ENCODE measurements around the gene RAB10. TPM values are rescaled to one million over a fixed set of nuclear protein-coding genes. Genes with fewer than 3 reads are reported as not detected.
"Not testable (repeated sequence)": the region's sequence is repeated elsewhere in the genome, so short reads cannot be mapped to it uniquely, and the experiment has no call there.

Gene RAB10
- polyA plus RNA-seq, 2 donors, result 190 to 320 TPM

DNA sequence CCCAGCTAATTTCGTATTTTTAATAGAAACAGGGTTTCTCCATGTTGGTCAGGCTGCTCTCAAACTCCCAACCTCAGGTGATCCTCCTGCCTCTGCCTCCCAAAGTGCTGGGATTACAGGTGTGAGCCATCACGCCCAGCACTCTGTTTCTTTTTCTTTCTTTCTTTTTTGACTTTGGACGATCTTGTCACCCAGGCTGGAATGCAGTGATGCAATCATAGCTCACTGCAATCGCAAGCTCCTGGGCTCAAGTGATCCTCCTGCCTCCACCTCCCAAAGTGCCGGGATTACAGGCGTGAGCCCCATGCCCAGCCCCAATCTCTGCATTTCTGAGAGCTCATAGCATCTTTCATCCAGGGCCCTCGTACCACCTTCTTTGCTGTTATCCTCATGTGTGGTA lies 34.5 kb upstream of the RAB10 start:
- not testable (repeated sequence) for H3K27me3 ChIP-seq (ENCODE audit: control insufficient read depth in 1 of 2, insufficient read depth in 2 of 2, low read length in 2 of 2); H3K9me3 ChIP-seq (ENCODE audit: control insufficient read depth in 2 of 2, insufficient read depth in 1 of 2, low read depth in 1 of 2, low read length in 1 of 2); H3K4me3 ChIP-seq (ENCODE audit: low read depth in 1 of 2, low read length in 2 of 2); H3K36me3 ChIP-seq (ENCODE audit: control insufficient read depth in 2 of 2, insufficient read depth in 2 of 2, low read length in 1 of 2)
- Histone ChIP-seq H3K4me1 (ENCODE audit: control insufficient read depth in 2 of 2, insufficient read depth in 2 of 2, low read length in 1 of 2) (peaks cover 0 to 18% of the 10 kb centered on the region in 2 donors), H3K27ac (ENCODE audit: low read depth in 2 of 2, low read length in 1 of 2) (peak overlapping the region; percentile 46 to 95)
- WGBS, 2 donors, result 66% methylated on average over 7 of the region's 7 CpGs

DNA sequence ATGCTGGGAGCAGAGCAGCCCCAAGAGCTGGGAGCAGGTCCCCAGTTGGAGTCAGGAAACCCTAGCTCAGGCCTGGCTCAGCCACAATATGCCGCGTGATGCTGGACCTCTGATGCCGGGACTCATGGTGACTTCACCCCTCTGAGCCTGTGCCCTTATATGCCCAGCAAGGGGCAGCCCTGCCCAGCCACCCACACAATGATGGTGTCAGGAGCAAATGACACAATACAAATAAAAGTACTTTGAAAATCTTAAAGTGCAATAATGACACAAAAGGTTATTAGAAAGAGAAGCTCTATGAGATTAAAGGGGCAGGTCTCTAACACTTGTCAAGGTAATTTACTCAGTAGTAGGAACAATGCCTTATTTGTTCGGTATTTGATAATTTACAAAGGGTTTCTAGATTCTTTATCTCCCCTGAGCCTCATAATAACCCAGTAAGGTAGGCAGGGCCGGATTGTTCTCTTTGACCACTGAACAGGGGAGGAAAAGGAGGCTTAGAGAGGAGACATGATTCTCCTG lies 33.3 kb upstream of the RAB10 start:
- Histone ChIP-seq H3K9me3 (ENCODE audit: control insufficient read depth in 2 of 2, insufficient read depth in 1 of 2, low read depth in 1 of 2, low read length in 1 of 2) (no peaks in the 10 kb centered on the region), H3K4me3 (ENCODE audit: low read depth in 1 of 2, low read length in 2 of 2) (no peak overlapping the region), H3K36me3 (ENCODE audit: control insufficient read depth in 2 of 2, insufficient read depth in 2 of 2, low read length in 1 of 2) (no peaks in the 10 kb centered on the region), H3K27ac (ENCODE audit: low read depth in 2 of 2, low read length in 1 of 2) (peak overlapping the region; percentile 46 to 95), H3K4me1 (ENCODE audit: control insufficient read depth in 2 of 2, insufficient read depth in 2 of 2, low read length in 1 of 2) (peaks cover 0 to 20% of the 10 kb centered on the region in 2 donors), H3K27me3 (ENCODE audit: control insufficient read depth in 1 of 2, insufficient read depth in 2 of 2, low read length in 2 of 2) (no peaks in the 10 kb centered on the region)
- WGBS, 2 donors, result 41 to 44% methylated on average over 5 of the region's 5 CpGs

DNA sequence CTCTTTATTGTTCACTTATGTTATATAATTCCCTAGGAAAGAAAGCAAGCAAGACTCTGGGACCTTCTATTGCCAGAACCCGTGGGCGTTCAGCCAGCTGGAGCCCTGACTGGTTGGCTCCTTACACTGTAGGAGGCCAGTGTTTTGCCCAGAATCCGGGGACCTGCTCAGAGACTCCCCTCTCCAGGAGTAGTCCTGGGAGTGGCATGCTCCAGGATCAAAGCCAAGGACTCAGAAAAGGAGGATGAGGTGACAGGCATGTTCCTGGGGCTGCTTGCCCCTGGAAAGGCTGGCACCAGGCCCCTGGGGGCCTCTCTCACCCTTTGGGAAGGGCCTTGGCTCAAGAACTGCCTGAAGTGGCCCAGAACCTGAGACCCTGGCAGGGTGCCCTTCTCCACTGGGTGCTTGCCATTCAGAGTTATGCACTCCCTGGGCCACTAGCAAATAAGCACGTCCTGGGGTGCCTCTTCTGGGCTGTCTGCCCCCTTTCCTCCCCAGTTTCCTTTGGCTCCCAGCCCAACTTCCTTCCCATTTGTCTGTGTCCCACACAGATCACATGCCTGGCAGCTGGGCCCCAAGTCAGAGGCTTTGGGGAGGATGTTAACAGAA lies 32.0 kb upstream of the RAB10 start:
- Histone ChIP-seq H3K4me1 (ENCODE audit: control insufficient read depth in 2 of 2, insufficient read depth in 2 of 2, low read length in 1 of 2) (peaks cover 0 to 20% of the 10 kb centered on the region in 2 donors), H3K27ac (ENCODE audit: low read depth in 2 of 2, low read length in 1 of 2) (peak overlapping the region; percentile 91 to 95), H3K27me3 (ENCODE audit: control insufficient read depth in 1 of 2, insufficient read depth in 2 of 2, low read length in 2 of 2) (no peaks in the 10 kb centered on the region)

DNA sequence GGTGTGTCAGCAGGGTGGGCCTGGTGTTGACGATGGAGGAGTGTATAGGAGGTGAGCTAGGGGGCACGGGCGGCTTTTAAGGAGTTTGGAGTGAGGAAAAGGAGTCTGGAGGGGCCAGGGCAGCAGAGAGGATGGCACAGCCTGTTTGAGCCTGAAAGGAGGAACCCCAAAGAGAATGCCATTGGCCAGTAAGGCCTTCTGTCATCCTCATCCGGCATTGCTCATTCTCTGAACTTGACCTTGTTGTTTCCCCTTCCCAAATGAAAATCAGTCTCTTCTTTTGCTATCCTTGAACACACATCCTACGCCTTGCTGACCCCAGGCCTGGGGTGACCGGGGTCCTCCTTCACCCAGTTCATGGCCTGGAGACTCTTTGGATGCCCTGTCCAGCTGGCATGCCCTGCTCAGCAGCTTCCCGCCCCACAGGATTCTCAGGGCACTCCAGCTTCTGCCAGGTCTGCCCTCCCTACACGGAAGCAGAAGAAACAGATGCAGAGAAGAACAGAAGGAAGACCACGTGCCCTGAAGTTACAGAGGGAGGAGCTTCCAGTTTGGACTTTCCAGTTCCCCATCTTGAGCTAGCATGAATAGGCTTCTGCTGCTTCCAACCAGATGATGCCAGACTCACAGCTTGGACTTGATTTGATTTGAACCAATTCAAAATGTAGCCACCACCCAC lies 31.1 kb upstream of the RAB10 start:
- H3K36me3 ChIP-seq (ENCODE audit: control insufficient read depth in 2 of 2, insufficient read depth in 2 of 2, low read length in 1 of 2), result no peaks in the 10 kb centered on the region
- no peak overlapping the region for H3K4me3 ChIP-seq (ENCODE audit: low read depth in 1 of 2, low read length in 2 of 2)
- peaks cover 0 to 20% of the 10 kb centered on the region in 2 donors for H3K4me1 ChIP-seq (ENCODE audit: control insufficient read depth in 2 of 2, insufficient read depth in 2 of 2, low read length in 1 of 2)
- H3K27me3 ChIP-seq (ENCODE audit: control insufficient read depth in 1 of 2, insufficient read depth in 2 of 2, low read length in 2 of 2), result no peaks in the 10 kb centered on the region
- WGBS, 2 donors, result 47 to 66% methylated on average over 9 of the region's 9 CpGs
- H3K9me3 ChIP-seq (ENCODE audit: control insufficient read depth in 2 of 2, insufficient read depth in 1 of 2, low read depth in 1 of 2, low read length in 1 of 2), result no peaks in the 10 kb centered on the region
- H3K27ac ChIP-seq (ENCODE audit: low read depth in 2 of 2, low read length in 1 of 2), result peak overlapping the region; percentile 91 to 97

More for the DNA sequence above, 32.0 kb upstream of the RAB10 start:
- Histone ChIP-seq H3K9me3 (ENCODE audit: control insufficient read depth in 2 of 2, insufficient read depth in 1 of 2, low read depth in 1 of 2, low read length in 1 of 2) (no peaks in the 10 kb centered on the region), H3K4me3 (ENCODE audit: low read depth in 1 of 2, low read length in 2 of 2) (no peak overlapping the region), H3K36me3 (ENCODE audit: control insufficient read depth in 2 of 2, insufficient read depth in 2 of 2, low read length in 1 of 2) (no peaks in the 10 kb centered on the region)
- WGBS, 2 donors, result 7 to 9% methylated on average over 4 of the region's 4 CpGs

DNA sequence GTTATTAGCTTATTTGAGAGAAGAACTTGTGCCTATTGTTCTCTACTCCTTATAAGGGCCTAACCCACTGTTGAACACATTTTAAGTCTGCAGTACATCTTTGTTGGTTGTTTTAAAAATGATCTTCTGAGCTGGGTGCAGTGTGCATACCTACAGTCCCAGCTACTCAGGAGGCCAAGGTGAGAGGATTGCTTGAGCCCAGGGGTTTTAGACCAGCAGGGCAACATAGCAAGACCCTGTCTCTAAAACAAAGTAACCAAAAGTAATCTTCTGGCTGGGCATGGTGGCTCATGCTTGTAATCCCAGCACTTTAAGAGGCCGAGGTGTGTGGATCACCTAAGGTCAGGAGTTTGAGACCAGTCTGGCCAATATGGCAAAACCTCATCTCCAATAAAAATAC lies 25.8 kb upstream of the RAB10 start:
- WGBS, 2 donors, result 62 to 95% methylated on average over 1 of the region's 1 CpG
- H3K4me1 ChIP-seq (ENCODE audit: control insufficient read depth in 2 of 2, insufficient read depth in 2 of 2, low read length in 1 of 2), result peaks cover 0 to 5% of the 10 kb centered on the region in 2 donors
- no peaks in the 10 kb centered on the region for H3K36me3 ChIP-seq (ENCODE audit: control insufficient read depth in 2 of 2, insufficient read depth in 2 of 2, low read length in 1 of 2)
- H3K9me3 ChIP-seq (ENCODE audit: control insufficient read depth in 2 of 2, insufficient read depth in 1 of 2, low read depth in 1 of 2, low read length in 1 of 2), result no peaks in the 10 kb centered on the region
- no peak overlapping the region for H3K4me3 ChIP-seq (ENCODE audit: low read depth in 1 of 2, low read length in 2 of 2)
- no peaks in the 10 kb centered on the region for H3K27me3 ChIP-seq (ENCODE audit: control insufficient read depth in 1 of 2, insufficient read depth in 2 of 2, low read length in 2 of 2)
- H3K27ac ChIP-seq (ENCODE audit: low read depth in 2 of 2, low read length in 1 of 2), result peak overlapping the region; percentile 84 to 94

DNA sequence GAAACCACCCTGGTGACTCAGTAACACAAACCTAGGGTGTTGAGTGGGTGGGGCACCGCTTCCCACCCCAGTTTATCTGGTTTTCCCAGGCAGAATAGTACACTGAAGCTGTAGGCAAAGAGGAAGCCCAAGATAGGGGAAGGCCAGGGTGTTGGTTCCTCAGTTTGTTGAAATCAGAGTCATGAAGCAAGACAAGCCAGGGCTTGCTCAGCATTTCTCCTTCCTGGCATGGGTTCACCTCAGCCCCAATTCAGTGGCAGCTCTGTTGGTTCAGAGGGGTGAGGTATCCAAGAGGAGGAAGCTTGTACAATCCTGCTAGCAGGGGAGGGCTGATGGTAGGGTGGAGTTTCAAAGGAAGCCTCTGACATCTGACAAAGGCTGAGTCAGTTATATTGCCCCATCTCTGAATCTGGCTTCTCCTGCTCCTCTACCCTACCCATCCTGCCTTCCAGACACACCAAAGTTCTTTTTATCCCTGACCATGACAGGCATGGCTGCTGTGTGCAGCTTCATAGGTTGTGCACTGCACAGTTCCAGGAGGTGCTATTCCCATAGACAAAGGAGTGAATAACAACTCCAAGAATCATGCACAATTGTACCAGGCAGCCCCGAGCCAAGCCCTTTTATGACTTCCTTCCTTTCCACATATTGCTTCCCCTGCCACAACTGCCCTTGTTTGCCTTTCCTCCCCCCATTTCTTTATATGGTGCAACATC lies 24.9 kb upstream of the RAB10 start:
- H3K27me3 ChIP-seq (ENCODE audit: control insufficient read depth in 1 of 2, insufficient read depth in 2 of 2, low read length in 2 of 2), result no peaks in the 10 kb centered on the region
- H3K36me3 ChIP-seq (ENCODE audit: control insufficient read depth in 2 of 2, insufficient read depth in 2 of 2, low read length in 1 of 2), result no peaks in the 10 kb centered on the region
- H3K4me1 ChIP-seq (ENCODE audit: control insufficient read depth in 2 of 2, insufficient read depth in 2 of 2, low read length in 1 of 2), result peaks cover 0 to 2% of the 10 kb centered on the region in 2 donors
- H3K9me3 ChIP-seq (ENCODE audit: control insufficient read depth in 2 of 2, insufficient read depth in 1 of 2, low read depth in 1 of 2, low read length in 1 of 2), result no peaks in the 10 kb centered on the region
- no peak overlapping the region for H3K4me3 ChIP-seq (ENCODE audit: low read depth in 1 of 2, low read length in 2 of 2)
- H3K27ac ChIP-seq (ENCODE audit: low read depth in 2 of 2, low read length in 1 of 2), result peak overlapping the region; percentile 84 to 94
- 41 to 63% methylated on average over 2 of the region's 2 CpGs for WGBS, 2 donors

DNA sequence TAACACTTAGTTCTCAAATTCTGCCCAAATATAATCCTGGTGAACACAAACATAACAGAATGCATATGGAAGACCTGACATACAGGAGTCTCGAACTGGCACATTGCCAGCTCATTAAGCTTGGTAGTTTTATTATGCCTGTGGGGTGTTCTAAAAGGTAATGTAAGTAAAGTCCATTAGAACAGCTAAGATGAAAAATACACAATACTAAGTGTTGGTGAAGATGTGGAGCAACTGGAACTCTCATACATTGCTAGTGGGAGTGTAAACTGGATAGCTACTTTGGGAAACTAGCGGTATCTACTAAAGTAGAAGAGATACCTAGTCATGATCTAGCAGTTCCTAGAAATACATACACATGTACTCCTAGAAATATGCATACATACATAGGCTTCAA lies 24.3 kb upstream of the RAB10 start:
- Histone ChIP-seq H3K27me3 (ENCODE audit: control insufficient read depth in 1 of 2, insufficient read depth in 2 of 2, low read length in 2 of 2) (no peaks in the 10 kb centered on the region), H3K4me3 (ENCODE audit: low read depth in 1 of 2, low read length in 2 of 2) (no peak overlapping the region), H3K9me3 (ENCODE audit: control insufficient read depth in 2 of 2, insufficient read depth in 1 of 2, low read depth in 1 of 2, low read length in 1 of 2) (no peaks in the 10 kb centered on the region), H3K36me3 (ENCODE audit: control insufficient read depth in 2 of 2, insufficient read depth in 2 of 2, low read length in 1 of 2) (no peaks in the 10 kb centered on the region), H3K27ac (ENCODE audit: low read depth in 2 of 2, low read length in 1 of 2) (peak overlapping the region; percentile 84 to 94), H3K4me1 (ENCODE audit: control insufficient read depth in 2 of 2, insufficient read depth in 2 of 2, low read length in 1 of 2) (peaks cover 0 to 2% of the 10 kb centered on the region in 2 donors)
- 62 to 65% methylated on average over 2 of the region's 2 CpGs for WGBS, 2 donors

DNA sequence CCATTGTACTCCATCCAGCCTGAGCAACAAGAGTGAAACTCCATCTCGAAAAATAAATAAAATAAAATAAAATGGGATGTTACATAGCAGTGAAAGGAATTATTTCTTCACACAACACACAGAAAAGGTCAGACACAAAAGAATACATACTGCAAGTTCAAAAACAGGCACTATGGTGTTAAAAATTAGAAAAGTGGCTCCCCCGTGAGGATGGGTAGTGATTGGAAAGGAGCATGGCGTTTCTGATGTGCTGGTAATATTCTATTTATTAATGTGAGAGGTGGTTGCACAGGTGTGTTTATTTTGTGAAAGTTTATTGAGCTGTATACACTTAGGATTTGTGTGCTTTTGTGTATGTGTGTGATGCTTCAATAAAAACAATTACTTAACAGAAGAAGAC lies 22.9 kb upstream of the RAB10 start:
- Histone ChIP-seq H3K27me3 (ENCODE audit: control insufficient read depth in 1 of 2, insufficient read depth in 2 of 2, low read length in 2 of 2) (no peaks in the 10 kb centered on the region), H3K4me3 (ENCODE audit: low read depth in 1 of 2, low read length in 2 of 2) (no peak overlapping the region), H3K27ac (ENCODE audit: low read depth in 2 of 2, low read length in 1 of 2) (peak overlapping the region; percentile 6 to 66), H3K9me3 (ENCODE audit: control insufficient read depth in 2 of 2, insufficient read depth in 1 of 2, low read depth in 1 of 2, low read length in 1 of 2) (no peaks in the 10 kb centered on the region), H3K4me1 (ENCODE audit: control insufficient read depth in 2 of 2, insufficient read depth in 2 of 2, low read length in 1 of 2) (no peaks in the 10 kb centered on the region), H3K36me3 (ENCODE audit: control insufficient read depth in 2 of 2, insufficient read depth in 2 of 2, low read length in 1 of 2) (no peaks in the 10 kb centered on the region)
- 73 to 82% methylated on average over 3 of the region's 3 CpGs for WGBS, 2 donors

DNA sequence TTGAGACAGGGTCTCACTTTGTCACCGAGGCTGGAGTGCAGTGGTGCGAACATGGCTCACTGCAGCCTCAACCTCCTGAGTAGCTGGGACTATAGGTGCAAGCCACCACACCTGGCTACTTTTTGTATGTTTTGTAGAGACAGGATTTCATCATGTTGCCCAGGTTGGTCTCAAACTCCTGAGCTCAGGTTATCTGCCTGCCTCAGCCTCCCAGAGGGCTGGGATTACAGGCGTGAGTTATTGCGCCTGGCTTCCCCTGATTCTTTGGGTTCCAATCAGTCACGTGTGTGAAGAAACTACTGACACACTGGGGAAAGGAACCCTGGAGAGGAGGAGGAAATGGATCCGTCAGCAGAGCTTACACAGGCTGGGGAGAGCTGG lies 22.3 kb upstream of the RAB10 start:
- 64% methylated on average over 6 of the region's 6 CpGs for WGBS, 2 donors
- H3K4me3 ChIP-seq (ENCODE audit: low read depth in 1 of 2, low read length in 2 of 2), result no peak overlapping the region
- H3K27me3 ChIP-seq (ENCODE audit: control insufficient read depth in 1 of 2, insufficient read depth in 2 of 2, low read length in 2 of 2), result no peaks in the 10 kb centered on the region
- H3K9me3 ChIP-seq (ENCODE audit: control insufficient read depth in 2 of 2, insufficient read depth in 1 of 2, low read depth in 1 of 2, low read length in 1 of 2), result no peaks in the 10 kb centered on the region
- H3K27ac ChIP-seq (ENCODE audit: low read depth in 2 of 2, low read length in 1 of 2), result peak overlapping the region; percentile 85 to 86
- H3K4me1 ChIP-seq (ENCODE audit: control insufficient read depth in 2 of 2, insufficient read depth in 2 of 2, low read length in 1 of 2), result no peaks in the 10 kb centered on the region
- no peaks in the 10 kb centered on the region for H3K36me3 ChIP-seq (ENCODE audit: control insufficient read depth in 2 of 2, insufficient read depth in 2 of 2, low read length in 1 of 2)

Measured in esophagus (tissue), 2 donors.